HG02642 (cell line): Measurements from ENCODE around the gene RUVBL1.
A peak's percentile ranks its signal among the peaks of the same experiment; 100 is the strongest.

Experiments used
- ATAC-seq: cut with Tn5 transposase; IDR thresholded peaks from one replicate; pipeline ENCODE4 v1.9.1; 2021; ENCODE audit warnings: mild to moderate bottlenecking; ENCODE audit not compliant: unreplicated experiment, poor library complexity

Gene RUVBL1

GRCh38 chr3:128084675-128085021 is 39.0 kb downstream of the RUVBL1 start:
- no peak for ATAC-seq

GRCh38 chr3:128083980-128084674 is 39.5 kb downstream of the RUVBL1 start:
- no peak for ATAC-seq

GRCh38 chr3:128083396-128083795 is 40.2 kb downstream of the RUVBL1 start:
- no peak for ATAC-seq

- ATAC-seq: no peak
These were observed 41.1 kb downstream of the RUVBL1 start for GRCh38 chr3:128082546-128082945.

- no peak for ATAC-seq
These were observed 41.8 kb downstream of the RUVBL1 start for GRCh38 chr3:128081846-128082245.

- no peak for ATAC-seq
These were observed 42.4 kb downstream of the RUVBL1 start for GRCh38 chr3:128081226-128081625.

GRCh38 chr3:128080323-128081080 is 43.1 kb downstream of the RUVBL1 start:
- no peak for ATAC-seq

- ATAC-seq: no peak
These were observed 43.8 kb downstream of the RUVBL1 start for GRCh38 chr3:128079823-128080222.

- ATAC-seq: no peak
These were observed 44.7 kb downstream of the RUVBL1 start for GRCh38 chr3:128078875-128079274.

- no peak for ATAC-seq
These were observed 45.3 kb downstream of the RUVBL1 start for GRCh38 chr3:128078322-128078721.

GRCh38 chr3:128077665-128078064 is 45.9 kb downstream of the RUVBL1 start:
- no peak for ATAC-seq

GRCh38 chr3:128077202-128077624 is 46.4 kb downstream of the RUVBL1 start:
- ATAC-seq: no peak

- ATAC-seq: no peak
These were observed 47.0 kb downstream of the RUVBL1 start for GRCh38 chr3:128076483-128077201.

- peak; percentile 59 for ATAC-seq
These were observed 47.8 kb downstream of the RUVBL1 start for GRCh38 chr3:128075522-128076482.

- no peak for ATAC-seq
These were observed 48.6 kb downstream of the RUVBL1 start for GRCh38 chr3:128074851-128075521.

- ATAC-seq: no peak
These were observed 49.8 kb downstream of the RUVBL1 start for GRCh38 chr3:128073807-128074206.

GRCh38 chr3:128073185-128073725 is 50.4 kb downstream of the RUVBL1 start:
- ATAC-seq: no peak

GRCh38 chr3:128072454-128073184 is 51.0 kb downstream of the RUVBL1 start:
- ATAC-seq: no peak
